GM10248 (cell line): Measurements from ENCODE around the gene RMND5B.
"Not testable (repeated sequence)": the region's sequence is repeated elsewhere in the genome, so short reads cannot be mapped to it uniquely, and the experiment has no call there.

Experiments
- CTCF ChIA-PET: fragments of 300-600 bp; sonication (Branson Sonifier 250); formaldehyde crosslinking; extraction: SDS; loops from one replicate; lab custom pipeline; 2021; ENCODE audit warnings: antibody characterized with exemption; lab: Yijun Ruan, JAX
- POLR2A ChIA-PET: fragments of 350-650 bp; sonication (Branson Sonifier 250); formaldehyde crosslinking; extraction: SDS; loops from one replicate; lab custom pipeline; 2020; ENCODE audit warnings: antibody characterized with exemption; lab: Yijun Ruan, JAX
- DNase-seq: peaks from one replicate; pipeline ENCODE4 v3.0.0; 2012; ENCODE audit errors: extremely low spot score
- TF ChIP-seq, protein P1 (sequence below): IDR thresholded peaks from 2 replicates; pipeline ENCODE4 v1.5.1; 2012; ENCODE audit warnings: mild to moderate bottlenecking, low read depth; ENCODE audit errors: extremely low read depth, missing control alignments, control extremely low read depth

The RMND5B gene

DNA sequence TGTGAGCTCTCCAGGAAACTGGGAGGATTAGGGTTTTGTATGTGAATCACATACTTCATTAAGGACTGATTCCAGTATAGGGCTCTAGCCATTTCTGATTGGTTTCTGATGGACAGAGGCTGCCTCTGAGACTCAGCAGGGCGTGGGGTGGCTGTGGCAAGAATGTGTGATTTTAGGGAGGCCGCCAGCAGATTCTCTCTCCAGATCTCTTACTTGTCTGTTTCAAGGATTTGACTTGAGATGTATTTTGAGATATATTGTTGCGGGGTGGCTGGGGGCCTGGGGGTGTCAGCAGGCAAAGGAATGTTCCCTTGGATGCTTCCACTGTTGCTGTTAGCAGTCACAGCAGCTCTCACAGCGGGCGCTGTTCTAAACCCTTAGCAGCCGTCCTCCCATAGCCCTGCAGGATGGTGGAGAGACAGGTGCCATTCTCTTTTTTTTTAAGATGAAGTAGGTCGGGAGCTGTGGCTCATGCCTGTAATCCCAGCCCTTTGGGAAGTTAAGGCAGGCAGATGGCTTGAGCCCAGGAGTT lies 65.5 kb downstream of the RMND5B start:
- DNase-seq, result no peak
- TF ChIP-seq, protein P1, sequence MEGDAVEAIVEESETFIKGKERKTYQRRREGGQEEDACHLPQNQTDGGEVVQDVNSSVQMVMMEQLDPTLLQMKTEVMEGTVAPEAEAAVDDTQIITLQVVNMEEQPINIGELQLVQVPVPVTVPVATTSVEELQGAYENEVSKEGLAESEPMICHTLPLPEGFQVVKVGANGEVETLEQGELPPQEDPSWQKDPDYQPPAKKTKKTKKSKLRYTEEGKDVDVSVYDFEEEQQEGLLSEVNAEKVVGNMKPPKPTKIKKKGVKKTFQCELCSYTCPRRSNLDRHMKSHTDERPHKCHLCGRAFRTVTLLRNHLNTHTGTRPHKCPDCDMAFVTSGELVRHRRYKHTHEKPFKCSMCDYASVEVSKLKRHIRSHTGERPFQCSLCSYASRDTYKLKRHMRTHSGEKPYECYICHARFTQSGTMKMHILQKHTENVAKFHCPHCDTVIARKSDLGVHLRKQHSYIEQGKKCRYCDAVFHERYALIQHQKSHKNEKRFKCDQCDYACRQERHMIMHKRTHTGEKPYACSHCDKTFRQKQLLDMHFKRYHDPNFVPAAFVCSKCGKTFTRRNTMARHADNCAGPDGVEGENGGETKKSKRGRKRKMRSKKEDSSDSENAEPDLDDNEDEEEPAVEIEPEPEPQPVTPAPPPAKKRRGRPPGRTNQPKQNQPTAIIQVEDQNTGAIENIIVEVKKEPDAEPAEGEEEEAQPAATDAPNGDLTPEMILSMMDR, result no peak
- POLR2A ChIA-PET, result no interaction called here
- CTCF ChIA-PET, result interaction anchor here (0.7 to 2.0 kb wide), 6 partner anchors 8 to 121 kb away, joined by 3 to 5 read pairs (median 4); partner anchors contain the start of genes HNRNPAB, NHP2 and PHYKPL

DNA sequence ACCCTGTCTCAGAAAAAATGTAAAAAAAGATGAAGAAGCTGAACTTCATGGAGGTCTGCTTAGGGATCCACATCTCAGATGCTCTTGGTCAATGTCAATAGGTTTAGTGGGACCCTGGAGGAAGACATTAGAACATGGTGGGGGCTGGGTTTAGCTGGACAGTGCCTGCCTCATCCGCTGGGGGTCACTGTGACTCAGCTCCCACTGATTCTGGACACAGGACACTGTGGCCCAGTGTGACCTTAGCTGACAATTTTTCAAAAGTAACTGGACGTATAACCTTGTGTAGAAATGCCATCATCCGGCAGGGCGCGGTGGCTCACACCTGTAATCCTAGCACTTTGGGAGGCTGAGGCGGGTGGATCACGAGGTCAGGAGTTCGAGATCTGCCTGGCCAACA lies 66.2 kb downstream of the RMND5B start:
- TF ChIP-seq, protein P1, result no peak
- ChIA-PET POLR2A (no interaction called here), CTCF (interaction anchor here (1.0 to 2.0 kb wide), 5 partner anchors 12 to 122 kb away, joined by 3 to 5 read pairs (median 4); partner anchors contain the start of genes NHP2 and PHYKPL)
- DNase-seq, result peak; percentile 28

DNA sequence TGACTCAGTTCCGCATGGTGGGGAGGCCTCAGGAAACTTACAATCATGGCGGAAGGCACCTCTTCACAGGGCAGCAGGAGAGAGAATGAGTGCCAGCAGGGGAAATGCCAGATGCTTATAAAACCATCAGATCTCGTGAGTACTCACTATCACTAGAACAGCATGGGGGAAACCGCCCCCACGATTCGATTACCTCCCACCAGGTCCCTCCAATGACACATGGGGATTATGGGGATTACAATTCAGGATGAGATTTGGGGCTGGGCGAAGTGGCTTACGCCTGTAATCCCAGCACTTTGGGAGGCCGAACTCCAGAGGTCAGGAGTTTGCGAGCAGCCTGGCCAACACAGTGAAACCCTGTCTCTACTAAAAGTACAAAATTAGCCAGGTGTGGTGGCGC lies 67.3 kb downstream of the RMND5B start:
- CTCF ChIA-PET, DNase-seq, POLR2A ChIA-PET: not testable (repeated sequence)

DNA sequence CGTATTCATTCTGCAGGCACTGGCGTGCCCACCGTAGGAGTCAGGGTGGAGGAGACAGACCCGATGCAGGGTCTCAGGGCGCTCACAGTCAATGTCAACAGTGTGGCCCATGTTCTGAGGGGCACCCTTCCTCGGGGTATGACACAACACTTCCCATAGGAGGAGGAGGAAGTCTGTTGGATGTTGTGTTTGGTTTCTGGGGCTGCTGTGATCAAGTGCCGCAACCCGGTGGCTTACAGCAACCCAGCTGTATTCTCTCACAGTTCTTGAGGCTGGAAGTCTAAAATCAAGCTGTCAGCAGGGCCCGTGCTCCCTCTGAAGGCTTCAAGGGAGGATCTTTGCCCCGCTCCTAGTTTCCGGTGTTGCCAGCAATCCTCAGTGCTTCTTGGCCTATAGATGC lies 67.9 kb downstream of the RMND5B start:
- ChIA-PET CTCF (no interaction called here), POLR2A (no interaction called here)
- no peak for DNase-seq
- TF ChIP-seq, protein P1, result no peak

DNA sequence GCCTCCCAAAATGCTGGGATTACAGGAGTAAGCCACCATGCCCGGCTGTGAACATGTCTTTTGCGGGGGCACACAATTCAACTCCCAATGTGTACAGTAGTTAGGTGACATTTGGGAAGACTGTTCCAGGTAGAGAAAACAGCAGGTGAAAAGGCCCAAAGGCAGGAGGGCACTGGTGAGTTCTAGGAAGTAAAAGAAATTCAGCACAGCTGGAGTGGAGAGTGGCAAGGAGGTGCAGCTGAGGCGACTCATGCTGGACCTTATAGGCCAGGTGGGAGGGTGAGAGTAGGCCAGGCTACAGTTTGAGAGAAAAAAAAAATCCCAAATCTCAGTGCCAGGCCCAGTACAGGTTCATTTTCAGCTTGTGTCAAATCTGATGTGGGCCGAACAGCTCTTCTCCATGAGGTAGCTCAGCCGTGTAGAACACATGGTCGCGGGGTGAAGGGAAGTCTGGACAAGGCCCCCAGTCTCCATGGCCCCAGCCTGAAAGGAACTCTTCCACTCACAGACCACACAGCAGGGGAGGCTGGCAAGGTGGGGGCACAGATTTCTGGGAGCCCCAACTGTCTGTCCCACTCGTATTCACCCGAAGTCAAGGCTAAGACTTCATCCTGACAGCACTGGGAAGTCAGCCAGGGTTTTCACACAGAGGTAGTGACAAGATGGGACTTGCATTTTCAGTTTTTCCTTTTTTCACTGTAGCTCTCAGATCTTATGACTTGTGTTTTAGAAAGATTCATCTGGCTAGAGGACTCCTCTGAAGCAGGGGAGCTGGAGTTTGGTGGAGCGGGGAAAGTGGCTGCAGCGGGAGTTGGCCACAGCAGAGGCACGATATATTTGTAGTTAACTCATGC lies 69.0 kb downstream of the RMND5B start:
- TF ChIP-seq, protein P1, result no peak
- peak; percentile 6 for DNase-seq
- ChIA-PET POLR2A (no interaction called here), CTCF (interaction anchor here (1.2 kb wide), 1 partner anchor 124 kb away, joined by 3 read pairs; no protein-coding TSS in a partner anchor)
